K562 (cell line): ENCODE data around the gene ZNF503. TPM values are rescaled to one million over a fixed set of nuclear protein-coding genes. Genes with fewer than 3 reads are reported as not detected.
A peak's percentile ranks its signal among the peaks of the same experiment; 100 is the strongest.

Source experiments
- ATAC-seq: fragments of 200-7000 bp; cut with Tn5 transposase; 3 replicates; pipeline ENCODE4 v1.9.1; 2020; ENCODE audit warnings: moderate library complexity
- BruUV-seq: library from RNA; stranded (reverse); fragments of 400-500 nt; replicated peaks from 2 replicates; lab custom pipeline; 2021; lab: Mats Ljungman, UMichigan
- CTCF ChIA-PET: fragments of 300-600 bp; formaldehyde crosslinking; extraction: SDS; loops from one replicate; lab custom pipeline; 2021; ENCODE audit warnings: low intra/inter-chr PET ratio; lab: Yijun Ruan, JAX
- POLR2A ChIA-PET: fragments of 300-600, 350-650 bp; sonication (Branson Sonifier 250); formaldehyde crosslinking; extraction: SDS; loops from one replicate; lab custom pipeline; 2021; ENCODE audit warnings: antibody characterized with exemption, inconsistent platforms; lab: Yijun Ruan, JAX
- DNase-seq, 4 experiments: peaks; one replicate each; pipeline versions ENCODE4 v3.0.0 to v3.0.0-alpha.2; 2011 to 2018; ENCODE audit warnings: low spot score in 3 of 4, mixed read lengths in 3 of 4; ENCODE audit errors: extremely low read depth in 1 of 4
- FAIRE-seq: peaks from 2 replicates; lab custom pipeline; 2011; peaks lifted over from hg19 to GRCh38; lab: Jason Lieb, UNC
- H2AFZ ChIP-seq: 2 replicates; pipeline ENCODE4 v1.6.0; 2011; ENCODE audit warnings: low read depth, low read length, control low read depth, inconsistent platforms
- H3K27ac ChIP-seq: fragments of 200-600 bp; 3 replicates; pipeline ENCODE4 v1.8.0; 2011; ENCODE audit warnings: low read depth, mild to moderate bottlenecking, control low read depth, inconsistent platforms, low read length, moderate library complexity, mixed read lengths; ENCODE audit errors: extremely low read depth
- H3K27me3 ChIP-seq, 2 experiments: fragments of 300-600 bp in 1 of 2; 2 replicates in 1 of 2; 3 replicates in 1 of 2; pipeline versions ENCODE4 v1.6.0 to v1.8.0; 2011; ENCODE audit warnings: inconsistent platforms in 2 of 2, low read length in 2 of 2, mild to moderate bottlenecking in 1 of 2, mixed read lengths in 1 of 2, moderate library complexity in 1 of 2; ENCODE audit not compliant: control insufficient read depth in 2 of 2, insufficient read depth in 2 of 2
- H3K36me3 ChIP-seq: fragments of 300-600 bp; 3 replicates; pipeline ENCODE4 v1.8.0; 2011; ENCODE audit warnings: mild to moderate bottlenecking, low read length, inconsistent platforms; ENCODE audit not compliant: control insufficient read depth, insufficient read depth
- H3K4me1 ChIP-seq, 2 experiments: fragments of 200-600 bp in 1 of 2; replicated peaks in 1 of 2; 2 replicates in 1 of 2; 3 replicates in 1 of 2; pipeline versions ENCODE4 v1.5.1 to v1.8.0; 2011; ENCODE audit warnings: inconsistent platforms in 2 of 2, low read length in 2 of 2, mild to moderate bottlenecking in 1 of 2, mixed read lengths in 1 of 2, moderate library complexity in 1 of 2; ENCODE audit not compliant: control insufficient read depth in 2 of 2, insufficient read depth in 2 of 2
- H3K4me2 ChIP-seq: 2 replicates; pipeline ENCODE4 v1.6.1; 2011; ENCODE audit warnings: low read length, control low read depth, inconsistent platforms, mixed read lengths; ENCODE audit not compliant: insufficient read depth
- H3K4me3 ChIP-seq: fragments of 200-600 bp; sonication (generic), shearing (Covaris generic); 2 replicates; pipeline ENCODE4 v1.5.1; 2016; ENCODE audit warnings: control low read depth, inconsistent platforms
- H3K79me2 ChIP-seq: fragments of 200-600 bp; 3 replicates; pipeline ENCODE4 v1.8.0; 2011; ENCODE audit warnings: low read length, inconsistent platforms; ENCODE audit not compliant: control insufficient read depth, insufficient read depth
- H3K9ac ChIP-seq, 2 experiments: 2 replicates each; pipeline versions ENCODE4 v1.6.0 to v1.6.1; 2011; ENCODE audit warnings: low read depth in 2 of 2, low read length in 2 of 2, control low read depth in 1 of 2, inconsistent platforms in 1 of 2, mild to moderate bottlenecking in 1 of 2, mixed read lengths in 1 of 2; ENCODE audit not compliant: insufficient read depth in 1 of 2
- H3K9me1 ChIP-seq: one replicate; pipeline ENCODE4 v1.6.0; 2011; ENCODE audit warnings: inconsistent platforms, mild to moderate bottlenecking, low read length, moderate library complexity; ENCODE audit not compliant: control insufficient read depth, insufficient read depth
- H3K9me3 ChIP-seq: replicated peaks from 2 replicates; pipeline ENCODE4 v1.5.1; 2011; ENCODE audit warnings: low read depth, low read length, inconsistent platforms; ENCODE audit not compliant: control insufficient read depth, insufficient read depth
- H4K20me1 ChIP-seq: replicated peaks from 2 replicates; pipeline ENCODE4 v1.6.1; 2011; ENCODE audit warnings: low read length, inconsistent platforms, mixed read lengths; ENCODE audit not compliant: control insufficient read depth, insufficient read depth
- BMI1 ChIP-seq: fragments of 150-350 bp; IDR thresholded peaks from 2 replicates; pipeline ENCODE4 v1.6.1; 2014; ENCODE audit warnings: low read length
- CBX8 ChIP-seq: fragments of 200-600 bp; sonication (generic); IDR thresholded peaks from 2 replicates; pipeline ENCODE4 v1.6.1; 2012; ENCODE audit warnings: borderline replicate concordance, mixed run types, low read depth, mild to moderate bottlenecking, moderate library complexity, mixed read lengths, low read length, control low read depth, inconsistent platforms; ENCODE audit not compliant: poor library complexity, severe bottlenecking; ENCODE audit errors: extremely low read depth
- EP300 ChIP-seq: IDR thresholded peaks from 2 replicates; pipeline ENCODE4 v1.6.1; 2012; ENCODE audit warnings: low read length, improper control_type of control experiment
- ZKSCAN8 ChIP-seq: fragments of 200-800 bp; sonication (Bioruptor generic); IDR thresholded peaks from 2 replicates; pipeline ENCODE4 v1.6.1; 2016; ENCODE audit warnings: missing genetic modification characterization, missing compliant biosample characterization
- ZNF586 ChIP-seq: fragments of 450-650 bp; formaldehyde crosslinking; conservative IDR thresholded peaks from 2 replicates; pipeline ENCODE4 v1.4.0; 2020; ENCODE audit warnings: mild to moderate bottlenecking, moderate library complexity
- WGBS: fragments of 100-300 bp; shearing (Covaris generic); methylation state at CpG from one replicate; pipeline ENCODE4 v1.1.6; 2016; ENCODE audit warnings: low coverage, mixed read lengths; ENCODE audit not compliant: insufficient coverage; ENCODE audit errors: missing lambda C conversion rate; 5-methylcytosine and 5-hydroxymethylcytosine counted together
- in situ Hi-C: fragments of 300-500 bp; cut with MboI; formaldehyde crosslinking; loops from 4 replicates; pipeline ENCODE4 v1.15.0; 2018; ENCODE audit warnings: inconsistent platforms, mixed read lengths
- intact Hi-C: fragments of 100-400 bp; cut with micrococcal nuclease; formaldehyde crosslinking; loops from 2 replicates; pipeline ENCODE4 v1.14.2; 2022
- polyA plus RNA-seq, 8 experiments: library from polyadenylated mRNA; depleted of rRNA in 4 of 8; stranded (reverse) in 5 of 8; unstranded in 3 of 8; fragments of >200 nt; fragmentation: Nextera tagmentation in 2 of 8; fragmentation: Illumina TruSeq in 1 of 8; extraction: Ambion mirVana in 2 of 8; extraction: Trizol in 1 of 8; gene quantifications; 2 replicates each; pipeline versions ENCODE4 v1.2.1 to v1.2.3, GENCODE V29; 2011 to 2014; ENCODE audit warnings: inconsistent platforms in 1 of 8, missing spikeins in 1 of 8
- total RNA-seq, 7 experiments: library from RNA; depleted of rRNA in 6 of 7; stranded (reverse); fragments of >200 nt in 6 of 7; fragmentation: Illumina TruSeq in 2 of 7; extraction: Trizol in 2 of 7; gene quantifications; 2 replicates each; pipeline versions ENCODE4 v1.2.1 to v1.2.3, GENCODE V29; 2011 to 2021; ENCODE audit warnings: low replicate concordance in 1 of 7

The ZNF503 gene
- total and polyA plus RNA-seq, 9 of the 15 experiments (the other 6 are each of a cell fraction or from before 2014, with no cell fraction given), result not detected

- Histone ChIP-seq H3K4me1 (peaks cover 0 to 55% of the 10 kb centered on the region in 2 experiments; a peak in 3 of 5 replicates), H3K4me2 (no peak overlapping the region), H3K36me3 (no peaks in the 10 kb centered on the region), H3K4me3 (no peak overlapping the region), H3K79me2 (no peaks in the 10 kb centered on the region), H2AFZ (no peak overlapping the region), H4K20me1 (no peaks in the 10 kb centered on the region; the same call in 1 of the 2 replicates), H3K9ac (no peak overlapping the region), H3K27ac (no peak overlapping the region), H3K9me1 (no peaks in the 10 kb centered on the region), H3K9me3 (no peaks in the 10 kb centered on the region), H3K27me3 (peaks cover 27 to 67% of the 10 kb centered on the region in 2 experiments)
- ChIA-PET POLR2A (no interaction called here), CTCF (no interaction called here)
- BruUV-seq, result no TSS peak
- ATAC-seq, result no peak
- 24% methylated on average over 19 of the region's 19 CpGs for WGBS
- no peak for DNase-seq
- in situ Hi-C loops (no loop called here), intact Hi-C loops (loop anchor here (10.0 kb wide), 1 partner anchor 1147 kb away; no protein-coding TSS in a partner anchor)
- peak; percentile 55 for FAIRE-seq
- TF ChIP-seq ZNF586 (CRISPR knock-in tag) (no peak), BMI1 (no peak), EP300 (no peak), ZKSCAN8 (CRISPR knock-in tag) (no peak), CBX8 (peak; percentile 79)
These were observed 3.9 kb downstream of the ZNF503 start for GRCh38 chr10:75397496-75398199.
